Daoy (cell line): ENCODE results near the gene NHSL2. TPM values are rescaled to one million over a fixed set of nuclear protein-coding genes. Genes with fewer than 3 reads are reported as not detected.

ENCODE experiments used
- DNase-seq: peaks from one replicate; pipeline ENCODE4 v3.0.0-alpha.2; 2015; ENCODE audit warnings: low read depth
- total RNA-seq: library from RNA; depleted of rRNA; stranded (reverse); fragments of >200 nt; shearing (Covaris generic); gene quantifications from 2 replicates; pipeline ENCODE4 v1.2.3, GENCODE V29; 2014; rRNA removed

The NHSL2 gene
- total RNA-seq, 1 experiment from 2014 or later, result 1.4 TPM

- no peak for DNase-seq
These were observed 266.3 kb downstream of the NHSL2 start for GRCh38 chrX:72176981-72177380.

DNA sequence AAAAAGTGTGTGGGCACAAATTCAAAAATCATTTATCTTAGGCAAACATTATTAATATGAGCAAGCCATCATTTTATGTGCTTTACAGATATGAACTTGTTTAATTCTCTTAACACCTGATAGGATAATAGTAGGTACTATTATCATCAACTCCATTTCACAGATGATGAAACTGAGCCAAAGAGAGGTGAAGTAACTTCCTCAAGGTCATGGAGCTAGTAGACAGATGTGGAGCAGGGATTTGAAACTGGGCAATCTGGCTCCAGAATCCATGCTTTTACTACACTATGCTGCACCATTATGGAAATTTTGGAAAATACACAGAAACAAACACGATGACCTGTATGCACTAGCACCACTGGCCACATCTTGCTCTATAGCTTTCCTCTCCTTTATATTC, 269.9 kb downstream of the NHSL2 start:
- no peak for DNase-seq

- peak; percentile 95 for DNase-seq
These were observed 270.8 kb downstream of the NHSL2 start, which contains the start of gene PIN4 for GRCh38 chrX:72181178-72182125. PIN4 (plus strand) TSS chrX:72181757; CDS start chrX:72181786, 29 bp downstream.

DNA sequence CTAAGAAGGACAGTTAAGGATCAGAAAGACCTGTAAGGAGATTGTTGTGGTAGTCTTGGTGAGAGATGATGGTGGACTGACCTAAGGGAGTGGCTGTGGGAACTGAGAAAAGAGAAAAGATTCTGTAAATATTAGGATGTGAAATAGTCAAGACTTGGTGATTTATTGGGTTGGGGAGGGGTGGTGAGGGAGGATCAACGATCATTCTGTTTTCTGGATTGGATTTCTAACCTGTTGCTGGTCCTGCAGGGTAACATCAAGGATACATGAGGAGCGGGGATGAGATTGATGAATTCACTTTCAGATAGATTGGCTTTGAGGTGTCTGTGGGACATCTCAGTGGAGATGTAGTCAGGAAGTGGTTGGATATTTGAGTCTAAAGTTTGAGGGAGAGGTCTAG, 272.3 kb downstream of the NHSL2 start:
- DNase-seq, result no peak

- DNase-seq, result peak; percentile 74
These were observed 291.3 kb downstream of the NHSL2 start for GRCh38 chrX:72201836-72202536.

Other genes with a start within 250 kb of the NHSL2 start
- gene CXorf49, start 192.6 kb upstream of the NHSL2 start, total RNA-seq, result 0.57 TPM in 1 of 2 replicates, not detected in the other
- gene CXorf49B, start 147.5 kb upstream of the NHSL2 start, total RNA-seq, result 0.57 TPM in 1 of 2 replicates, not detected in the other
- 0.18 and 0.86 TPM in 2 replicates for gene RTL5, start 221.1 kb downstream of the NHSL2 start, total RNA-seq